Hepatocyte (in vitro differentiated cells): ENCODE data around the gene OR10A3.

Experiments used
- EZH2 ChIP-seq: fragments of 200-600 bp; sonication (generic); IDR thresholded peaks from 2 replicates; pipeline ENCODE4 v1.6.1; 2016; ENCODE audit warnings: antibody characterized with exemption, mild to moderate bottlenecking, borderline replicate concordance
- EZH2phosphoT487 ChIP-seq: fragments of 200-600 bp; sonication (generic); IDR thresholded peaks from one replicate; pipeline ENCODE4 v1.6.1; 2018; ENCODE audit warnings: antibody characterized with exemption, mild to moderate bottlenecking, low read depth, moderate library complexity; ENCODE audit not compliant: unreplicated experiment, severe bottlenecking
- TF ChIP-seq, protein P1 (sequence below): fragments of 200-600 bp; sonication (generic); IDR thresholded peaks from 2 replicates; pipeline ENCODE4 v1.5.1; 2016; ENCODE audit warnings: antibody characterized with exemption, mild to moderate bottlenecking; ENCODE audit not compliant: poor library complexity

DNA sequence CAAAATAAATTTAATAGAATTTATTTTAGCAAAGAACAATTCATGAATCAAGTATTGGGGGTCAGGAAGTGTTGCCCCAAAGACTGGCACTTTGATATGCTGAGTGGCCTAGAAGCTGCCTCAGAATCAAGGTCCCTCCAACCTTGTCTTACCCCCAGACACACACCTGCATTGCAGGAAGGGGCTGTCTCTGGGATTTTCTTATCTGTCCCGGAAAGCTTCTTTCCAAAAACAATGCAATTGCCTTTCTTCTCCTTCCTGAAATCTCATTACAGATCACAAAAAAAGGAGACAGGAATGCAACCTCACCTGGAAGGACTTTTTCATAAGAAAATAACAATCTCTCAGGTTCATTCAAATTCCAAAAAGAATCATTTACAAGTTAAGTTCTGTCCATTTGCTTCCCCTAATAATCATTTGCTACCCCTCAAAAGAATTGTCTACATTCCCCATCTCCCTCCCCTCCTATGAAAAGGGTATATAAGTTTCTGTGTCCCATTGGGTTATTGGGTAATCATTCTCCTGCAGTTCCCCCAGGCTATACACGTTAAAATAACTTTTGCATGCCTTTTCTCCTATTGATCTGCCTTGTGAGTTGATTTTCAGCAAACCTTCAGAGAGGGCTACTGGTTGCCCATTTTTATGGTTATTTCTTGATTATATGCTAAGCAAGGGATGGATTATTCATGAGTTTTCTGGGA lies 31.8 kb downstream of the OR10A3 start:
- TF ChIP-seq, protein P1, sequence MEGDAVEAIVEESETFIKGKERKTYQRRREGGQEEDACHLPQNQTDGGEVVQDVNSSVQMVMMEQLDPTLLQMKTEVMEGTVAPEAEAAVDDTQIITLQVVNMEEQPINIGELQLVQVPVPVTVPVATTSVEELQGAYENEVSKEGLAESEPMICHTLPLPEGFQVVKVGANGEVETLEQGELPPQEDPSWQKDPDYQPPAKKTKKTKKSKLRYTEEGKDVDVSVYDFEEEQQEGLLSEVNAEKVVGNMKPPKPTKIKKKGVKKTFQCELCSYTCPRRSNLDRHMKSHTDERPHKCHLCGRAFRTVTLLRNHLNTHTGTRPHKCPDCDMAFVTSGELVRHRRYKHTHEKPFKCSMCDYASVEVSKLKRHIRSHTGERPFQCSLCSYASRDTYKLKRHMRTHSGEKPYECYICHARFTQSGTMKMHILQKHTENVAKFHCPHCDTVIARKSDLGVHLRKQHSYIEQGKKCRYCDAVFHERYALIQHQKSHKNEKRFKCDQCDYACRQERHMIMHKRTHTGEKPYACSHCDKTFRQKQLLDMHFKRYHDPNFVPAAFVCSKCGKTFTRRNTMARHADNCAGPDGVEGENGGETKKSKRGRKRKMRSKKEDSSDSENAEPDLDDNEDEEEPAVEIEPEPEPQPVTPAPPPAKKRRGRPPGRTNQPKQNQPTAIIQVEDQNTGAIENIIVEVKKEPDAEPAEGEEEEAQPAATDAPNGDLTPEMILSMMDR = no peak
- TF ChIP-seq EZH2 = no peak
- TF ChIP-seq EZH2phosphoT487 = no peak
